ENCODE measurements around the gene MAP4K1.

GRCh38 chr19:38583985-38584305 lies 33.8 kb downstream of the MAP4K1 start:
- TF ChIP-seq EP300 (IDR thresholded peaks at IDR 0.05) (no peak), POLR2A (IDR thresholded peaks at IDR 0.05) (no peak)
- TF ChIP-seq, protein P1, sequence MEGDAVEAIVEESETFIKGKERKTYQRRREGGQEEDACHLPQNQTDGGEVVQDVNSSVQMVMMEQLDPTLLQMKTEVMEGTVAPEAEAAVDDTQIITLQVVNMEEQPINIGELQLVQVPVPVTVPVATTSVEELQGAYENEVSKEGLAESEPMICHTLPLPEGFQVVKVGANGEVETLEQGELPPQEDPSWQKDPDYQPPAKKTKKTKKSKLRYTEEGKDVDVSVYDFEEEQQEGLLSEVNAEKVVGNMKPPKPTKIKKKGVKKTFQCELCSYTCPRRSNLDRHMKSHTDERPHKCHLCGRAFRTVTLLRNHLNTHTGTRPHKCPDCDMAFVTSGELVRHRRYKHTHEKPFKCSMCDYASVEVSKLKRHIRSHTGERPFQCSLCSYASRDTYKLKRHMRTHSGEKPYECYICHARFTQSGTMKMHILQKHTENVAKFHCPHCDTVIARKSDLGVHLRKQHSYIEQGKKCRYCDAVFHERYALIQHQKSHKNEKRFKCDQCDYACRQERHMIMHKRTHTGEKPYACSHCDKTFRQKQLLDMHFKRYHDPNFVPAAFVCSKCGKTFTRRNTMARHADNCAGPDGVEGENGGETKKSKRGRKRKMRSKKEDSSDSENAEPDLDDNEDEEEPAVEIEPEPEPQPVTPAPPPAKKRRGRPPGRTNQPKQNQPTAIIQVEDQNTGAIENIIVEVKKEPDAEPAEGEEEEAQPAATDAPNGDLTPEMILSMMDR (IDR thresholded peaks at IDR 0.05), result no peak
